ENCODE measurements around the gene STK38L.
A peak's percentile ranks its signal among the peaks of the same experiment; 100 is the strongest.

Gene STK38L

DNA sequence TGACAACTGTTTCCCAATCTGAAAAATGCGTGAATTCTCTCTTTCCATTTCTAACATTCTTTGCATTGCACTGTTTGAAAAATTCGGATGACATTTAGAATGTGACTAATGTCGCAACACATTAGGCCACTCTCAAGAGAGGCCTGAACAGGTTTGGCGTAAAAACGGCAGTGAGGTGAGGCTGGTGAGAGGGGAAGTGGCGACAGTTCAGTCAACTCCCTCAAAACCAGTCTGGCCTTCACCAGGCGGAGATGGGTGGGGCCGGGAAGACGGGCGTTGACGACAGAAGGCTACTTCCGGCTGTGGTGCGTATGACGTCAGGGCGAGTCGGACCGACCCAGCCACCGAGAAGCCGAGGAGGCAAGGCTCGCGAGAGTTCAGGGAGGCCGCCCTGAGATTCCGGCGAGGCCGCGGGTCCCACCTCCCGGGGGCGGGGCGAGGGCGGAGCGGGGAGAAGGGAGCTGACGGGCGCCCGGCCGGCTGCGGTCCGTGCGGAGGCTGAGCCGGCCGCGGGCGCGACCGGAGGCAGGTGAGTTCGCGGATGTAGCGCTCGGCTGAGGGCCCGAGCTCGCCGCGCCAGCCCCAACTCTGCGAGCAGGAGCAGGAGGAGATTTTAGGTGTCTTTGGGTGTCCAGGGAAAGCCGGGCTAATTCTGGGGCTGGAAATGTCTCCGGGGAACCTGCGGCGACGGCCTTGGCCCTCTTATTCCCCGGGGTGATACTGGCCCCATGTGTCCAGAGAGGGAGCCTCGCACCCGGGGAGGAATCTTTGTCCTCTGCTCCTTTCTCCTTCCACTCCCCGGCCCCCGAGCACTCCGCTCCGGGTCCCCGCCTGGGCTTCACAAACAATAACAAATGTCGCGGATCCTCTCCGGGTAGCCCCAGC lies at the start of gene STK38L:
Gene STK38L (plus strand): TSS at position 483 of the 885 bp plus-strand sequence. CDS start 53,435 bp downstream, outside the sequence.
- DNase-seq (ENCODE audit: low read depth in 2 of 3, low spot score in 2 of 3): peak; percentile 93 to 97 (median 94)

DNA sequence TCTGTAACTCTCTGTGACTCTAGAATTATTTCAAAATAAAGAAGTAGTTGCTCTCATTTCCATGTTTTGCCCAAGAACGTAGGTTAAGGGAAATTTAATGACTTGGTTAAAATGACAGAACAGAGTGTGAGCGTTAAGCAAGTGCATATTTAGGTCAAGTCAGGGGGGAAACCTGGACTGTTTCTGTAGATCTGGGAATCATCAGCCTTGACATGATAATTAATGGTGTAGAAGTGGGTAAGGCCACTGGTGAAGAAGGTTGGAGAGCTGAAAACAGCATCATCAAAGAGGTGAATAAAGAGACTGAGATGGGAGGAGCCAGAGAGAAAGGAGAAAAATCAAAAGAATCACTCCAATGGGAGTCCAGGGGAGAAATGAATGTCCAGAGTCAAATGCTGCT lies 49.4 kb upstream of the STK38L start:
- no peak for DNase-seq (ENCODE audit: low read depth in 2 of 3, low spot score in 2 of 3)

DNA sequence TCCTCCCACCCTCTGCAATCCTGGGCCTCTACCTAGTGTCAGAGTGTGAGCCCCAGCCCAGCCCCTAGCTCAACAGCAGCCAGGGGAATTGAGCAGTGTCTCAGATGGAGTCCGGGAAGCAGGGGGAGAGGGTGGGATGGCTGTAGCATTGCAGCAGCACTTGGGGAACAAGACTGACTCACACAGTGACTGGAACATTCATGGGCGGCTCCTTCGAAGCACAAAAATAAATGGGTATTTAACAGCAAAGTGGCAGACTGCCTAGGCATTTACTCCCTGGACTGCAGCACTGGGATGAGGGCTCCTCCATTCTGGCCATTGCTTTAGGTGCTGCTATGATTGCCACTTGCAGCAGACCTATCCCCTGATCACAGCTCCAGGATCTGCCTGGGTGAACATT lies 46.0 kb upstream of the STK38L start:
- DNase-seq (ENCODE audit: low read depth in 2 of 3, low spot score in 2 of 3): no peak

DNA sequence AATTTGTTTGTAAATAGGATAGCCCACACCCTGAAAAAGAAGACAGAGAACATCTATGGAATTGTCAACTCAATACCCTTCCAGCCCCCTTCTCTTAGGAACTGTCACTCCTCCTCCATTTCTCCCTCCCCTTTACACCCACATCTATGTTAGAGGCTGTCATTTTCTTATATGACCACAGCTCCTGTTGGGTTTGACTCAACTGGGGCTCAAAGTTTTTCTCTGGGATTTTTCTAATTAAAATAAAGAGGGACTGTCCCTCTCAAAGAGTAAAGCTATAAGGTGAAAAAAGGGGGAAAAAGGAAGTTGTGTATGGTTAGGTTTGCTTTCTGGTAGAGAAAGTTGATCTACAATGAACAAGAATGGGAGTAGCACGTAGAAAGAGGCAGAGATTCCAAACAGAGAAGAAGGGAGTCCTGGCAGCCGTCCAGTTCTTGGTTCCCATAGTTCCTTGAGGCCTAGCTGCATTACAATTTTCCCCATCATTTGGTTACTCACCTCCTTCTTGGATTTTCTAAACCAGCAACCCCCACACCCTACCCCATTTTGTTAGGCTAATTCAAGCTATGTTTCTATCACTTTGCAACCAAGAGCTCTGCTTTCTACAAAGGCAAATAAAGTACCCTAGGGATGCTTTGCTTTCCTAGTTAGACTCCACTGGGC lies 44.3 kb upstream of the STK38L start:
- DNase-seq (ENCODE audit: low read depth in 2 of 3, low spot score in 2 of 3): no peak

DNA sequence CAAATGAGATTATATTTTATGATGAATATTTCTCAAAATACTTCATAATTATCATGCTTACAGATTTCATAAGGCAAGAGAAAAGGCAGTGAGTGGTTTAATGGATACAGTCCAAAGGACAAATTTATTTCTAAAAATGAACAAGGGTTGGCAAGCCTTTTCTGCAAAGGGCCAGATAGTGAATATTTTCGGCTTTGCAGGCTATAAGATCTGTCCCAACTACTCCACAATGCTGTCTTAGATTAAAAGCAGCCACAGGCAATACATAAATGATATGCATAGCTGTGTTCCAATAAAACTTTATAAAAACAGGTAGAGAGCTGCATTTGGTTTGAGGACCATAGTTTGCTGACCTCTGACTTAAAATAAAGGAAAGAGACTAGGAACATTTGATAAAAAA lies 42.9 kb upstream of the STK38L start:
- DNase-seq (ENCODE audit: low read depth in 2 of 3, low spot score in 2 of 3): no peak

DNA sequence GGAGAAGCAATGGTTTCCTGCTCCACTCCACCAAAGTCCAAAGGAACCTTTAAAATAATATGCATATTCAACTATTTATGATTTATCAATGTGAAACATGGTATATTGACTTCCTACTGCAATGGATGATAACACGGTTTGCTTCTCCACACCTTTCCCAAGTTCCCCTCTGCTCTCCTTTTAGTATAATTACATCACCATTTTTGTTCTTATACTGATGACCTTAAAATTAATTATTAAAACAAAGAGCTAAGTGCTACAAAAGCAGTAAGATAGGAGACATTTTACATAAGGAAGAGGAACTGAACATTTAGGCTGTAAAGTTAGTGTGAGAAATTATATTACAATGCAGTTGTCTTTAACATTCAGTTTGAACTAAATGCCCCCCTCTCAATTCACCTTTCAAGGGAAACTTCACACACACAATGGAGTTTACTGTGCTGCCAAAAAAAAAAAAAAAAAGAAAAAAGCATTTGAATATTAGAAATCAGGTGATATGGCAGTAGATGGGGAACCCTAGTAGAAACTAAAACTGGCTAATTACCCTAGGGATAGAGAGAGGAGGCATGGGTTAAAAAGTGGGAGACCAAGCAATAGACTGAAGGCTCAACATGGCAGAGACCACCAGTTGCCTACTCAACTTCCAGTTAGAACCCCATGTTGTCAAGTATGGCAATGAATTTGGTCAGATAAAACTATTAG lies 37.1 kb upstream of the STK38L start:
- no peak for DNase-seq (ENCODE audit: low read depth in 2 of 3, low spot score in 2 of 3)

DNA sequence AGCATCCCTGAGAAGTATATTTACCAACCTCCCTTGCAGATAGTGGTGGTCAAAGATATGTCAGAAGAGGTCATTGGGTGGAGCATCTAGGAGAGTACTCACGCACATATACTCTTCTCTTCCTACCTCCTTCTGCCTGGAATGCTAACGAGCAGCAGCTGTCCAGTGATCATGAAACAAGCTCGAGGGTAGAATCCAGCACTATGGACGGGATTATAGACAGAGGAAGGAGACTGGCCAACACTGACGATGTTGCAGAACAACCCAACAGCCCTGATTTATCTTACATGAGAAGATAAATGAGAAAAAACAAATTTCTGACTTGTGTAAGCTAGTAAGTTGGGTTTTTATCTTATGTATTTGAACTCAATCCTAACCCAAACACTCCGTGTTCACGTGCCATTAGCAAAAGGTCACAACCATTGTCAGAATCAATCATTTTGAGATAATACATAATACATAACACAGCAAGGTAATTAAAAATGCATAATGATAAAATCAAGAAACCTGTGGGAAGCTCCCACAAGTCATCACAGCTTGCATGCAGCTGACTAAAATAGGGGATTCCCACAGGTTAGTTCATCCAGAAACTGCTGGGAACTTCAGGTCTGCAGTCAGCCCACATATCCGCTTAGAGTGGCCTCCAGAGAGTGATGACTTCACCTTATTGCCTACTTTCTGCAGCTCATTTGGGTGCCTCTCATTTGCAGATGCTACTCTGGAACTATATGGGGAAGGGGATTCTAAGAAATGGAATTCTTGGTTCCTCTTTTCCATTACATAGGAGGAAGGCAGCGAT lies 36.3 kb upstream of the STK38L start:
- no peak for DNase-seq (ENCODE audit: low read depth in 2 of 3, low spot score in 2 of 3)

DNA sequence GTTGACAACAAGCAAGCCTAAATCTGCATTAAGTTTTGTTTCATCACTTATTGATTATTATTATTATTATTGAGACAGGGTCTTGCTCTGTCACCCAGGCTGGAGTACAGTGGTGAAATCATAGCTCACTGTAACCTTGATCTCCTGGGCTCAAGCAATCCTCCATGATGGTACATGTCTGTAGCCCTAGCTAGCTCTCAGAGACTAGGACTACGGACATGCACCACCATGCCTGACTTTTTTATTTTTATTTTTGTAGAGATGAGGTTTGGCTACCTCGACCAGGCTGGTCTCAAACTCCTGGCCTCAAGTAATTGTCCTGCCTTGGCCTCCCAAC lies 35.7 kb upstream of the STK38L start:
- no peak for DNase-seq (ENCODE audit: low read depth in 2 of 3, low spot score in 2 of 3)

DNA sequence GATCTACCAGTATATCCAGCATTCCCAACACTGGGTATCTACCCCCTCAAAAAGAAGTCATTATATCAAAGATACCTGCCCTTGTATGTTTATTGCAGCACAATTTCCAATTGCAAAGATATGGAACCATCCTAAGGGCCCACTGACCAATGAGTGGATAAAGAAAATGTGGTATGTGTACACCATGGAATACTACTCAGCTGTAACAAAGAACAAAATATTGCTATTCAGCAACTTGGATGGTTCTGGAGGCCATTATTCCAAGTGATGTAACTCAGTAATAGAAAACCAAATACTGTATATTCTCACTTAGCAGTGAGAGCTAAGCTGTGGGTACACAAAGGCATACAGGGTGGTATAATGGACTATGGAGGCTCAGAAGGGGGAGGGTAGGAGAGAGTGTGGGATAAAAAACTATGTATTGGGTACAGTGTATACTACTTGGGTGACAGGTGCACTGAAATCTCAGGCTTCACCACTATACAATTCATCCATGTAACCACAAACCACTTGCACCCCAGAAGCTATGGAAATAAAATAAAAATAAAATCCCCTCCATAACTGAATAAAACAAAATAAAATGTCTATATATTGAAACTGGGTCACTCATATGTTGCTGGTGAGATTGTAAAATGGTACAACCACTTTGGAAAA lies 34.7 kb upstream of the STK38L start:
- no peak for DNase-seq (ENCODE audit: low read depth in 2 of 3, low spot score in 2 of 3)

DNA sequence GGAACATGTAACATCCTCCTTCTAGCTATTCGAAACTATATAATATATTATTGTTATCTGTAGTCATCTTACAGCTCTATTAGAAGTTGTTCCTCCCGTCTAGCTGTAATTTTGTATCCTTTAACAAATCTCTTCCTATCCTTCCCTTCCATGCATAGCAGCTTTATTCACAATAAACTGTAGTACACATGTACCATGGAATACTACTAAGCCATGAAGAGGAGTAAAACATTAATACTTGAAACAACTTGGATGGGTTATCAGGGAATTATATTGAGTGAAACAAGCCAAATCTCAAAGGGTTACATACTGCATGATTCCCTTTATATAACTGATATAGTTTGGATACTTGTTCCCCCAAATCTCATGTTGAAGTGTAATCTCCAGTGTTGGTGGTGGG lies 33.9 kb upstream of the STK38L start:
- no peak for DNase-seq (ENCODE audit: low read depth in 2 of 3, low spot score in 2 of 3)

DNA sequence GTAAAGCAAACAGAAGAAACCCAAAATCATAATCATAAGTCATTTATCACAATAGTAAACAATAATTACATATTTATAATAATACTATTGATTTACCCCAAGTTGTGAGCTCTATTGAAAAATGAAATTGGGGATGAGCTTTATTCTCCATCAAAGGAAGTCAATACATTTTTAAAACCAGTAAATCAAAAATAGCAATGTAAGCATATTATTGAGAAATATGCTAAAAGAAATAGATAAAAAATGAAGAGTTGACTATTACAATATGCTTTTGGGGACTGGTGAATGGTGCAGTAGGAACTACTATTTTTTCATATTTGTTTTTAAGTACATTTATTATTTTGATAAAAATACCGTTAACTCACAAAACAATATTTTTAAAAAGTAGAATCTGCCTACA lies 31.2 kb upstream of the STK38L start:
- DNase-seq (ENCODE audit: low read depth in 2 of 3, low spot score in 2 of 3): no peak

DNA sequence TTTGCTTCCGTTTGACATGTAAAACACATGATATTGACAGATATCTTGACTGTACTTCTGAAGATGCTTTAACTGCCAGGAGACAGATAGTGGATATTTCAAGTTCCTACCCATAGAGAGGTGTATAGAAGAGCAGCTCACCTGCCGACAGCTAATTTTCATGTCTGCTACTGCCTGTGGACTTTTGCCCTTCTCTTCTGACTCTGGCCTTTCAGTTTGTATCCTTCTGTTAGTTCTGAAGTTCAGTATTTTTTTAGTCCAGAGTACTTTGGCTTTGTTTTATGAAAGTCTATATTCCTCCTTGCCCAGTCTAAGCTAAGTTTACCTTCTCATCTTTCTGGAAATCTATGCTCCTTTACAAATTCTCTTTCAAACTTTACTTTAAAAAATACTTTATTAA lies 30.8 kb upstream of the STK38L start:
- no peak for DNase-seq (ENCODE audit: low read depth in 2 of 3, low spot score in 2 of 3)

DNA sequence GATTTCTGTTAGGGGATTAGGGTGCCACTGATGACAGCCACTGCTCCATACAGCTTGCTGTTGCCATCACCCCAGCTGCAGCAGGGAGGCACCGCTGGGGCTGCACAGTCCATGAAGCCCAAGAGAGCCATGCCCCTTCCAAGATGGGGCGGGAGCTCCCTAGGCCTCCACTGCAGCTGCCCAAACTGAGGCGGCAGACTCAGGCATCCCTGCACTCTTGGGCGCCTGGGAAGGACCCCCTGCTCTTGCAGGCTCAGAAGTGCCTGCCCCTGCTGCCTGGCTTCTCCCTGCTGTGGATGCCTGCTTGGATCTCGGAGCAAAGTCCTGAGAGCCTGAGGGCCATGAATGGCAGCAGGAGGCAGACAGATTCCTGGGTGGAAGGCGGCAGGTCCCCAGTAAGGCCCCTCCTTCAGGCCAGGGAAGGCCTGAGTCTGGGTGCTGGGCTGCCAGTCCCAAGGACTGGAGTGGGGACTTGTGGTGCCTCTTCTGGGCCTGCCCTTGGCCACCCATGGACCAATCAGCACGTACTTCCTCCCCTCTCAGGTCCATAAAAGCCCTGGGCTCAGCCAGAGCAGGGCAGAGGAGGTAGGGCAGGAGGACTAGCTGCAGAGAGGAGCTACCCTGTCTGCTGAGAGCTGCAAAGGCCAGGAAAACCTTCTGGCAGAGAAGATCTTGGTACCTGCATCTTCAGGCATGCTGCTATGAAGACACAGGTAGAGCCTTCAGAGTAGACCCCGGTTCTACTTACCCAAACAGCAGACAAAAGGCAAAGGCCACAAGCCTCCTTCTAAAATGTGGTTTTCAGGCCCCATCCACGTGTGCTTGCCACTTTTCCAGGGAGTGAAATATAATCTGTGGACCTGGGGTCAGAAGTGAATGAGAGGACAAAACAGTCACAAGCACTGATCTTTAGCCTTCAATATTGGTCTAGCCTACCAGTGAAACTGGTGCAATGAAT lies 30.0 kb upstream of the STK38L start:
- no peak for DNase-seq (ENCODE audit: low read depth in 2 of 3, low spot score in 2 of 3)

DNA sequence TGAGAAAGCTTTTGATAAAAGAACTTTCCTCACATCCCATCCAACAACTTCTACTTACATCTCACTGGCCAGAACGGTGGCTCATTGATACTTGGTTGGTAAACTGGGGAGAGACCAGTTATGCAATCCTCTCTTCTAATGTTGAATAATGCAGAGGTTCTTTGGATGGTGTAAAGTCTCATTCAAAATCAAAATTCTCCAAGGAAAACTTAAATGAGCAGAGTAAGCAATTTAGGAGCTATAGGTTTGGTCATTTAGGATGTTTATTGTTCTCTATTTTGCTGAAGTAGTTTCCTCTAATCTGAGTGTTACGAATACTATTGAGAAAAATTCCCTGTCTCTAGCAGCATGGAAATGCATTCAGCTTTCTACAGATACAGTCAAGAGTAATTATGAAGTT lies 26.5 kb upstream of the STK38L start:
- no peak for DNase-seq (ENCODE audit: low read depth in 2 of 3, low spot score in 2 of 3)

DNA sequence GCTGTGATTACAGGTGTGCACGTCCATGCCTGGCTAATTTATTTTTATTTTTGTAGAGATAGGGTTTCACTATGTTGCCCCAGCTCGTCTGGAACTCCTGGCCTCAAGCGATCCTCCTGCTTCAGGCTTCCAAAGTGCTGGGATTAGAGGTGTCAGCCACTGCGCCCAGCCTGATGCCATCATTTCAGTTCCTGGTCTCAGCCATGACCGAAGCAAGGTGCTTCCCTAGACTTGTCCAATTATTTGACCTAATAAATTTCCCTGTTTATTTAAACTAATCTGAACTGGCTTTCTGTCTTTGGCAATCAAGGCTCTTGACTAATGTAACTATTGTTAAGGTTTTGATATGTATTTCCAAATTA lies 24.4 kb upstream of the STK38L start:
- no peak for DNase-seq (ENCODE audit: low read depth in 2 of 3, low spot score in 2 of 3)

DNA sequence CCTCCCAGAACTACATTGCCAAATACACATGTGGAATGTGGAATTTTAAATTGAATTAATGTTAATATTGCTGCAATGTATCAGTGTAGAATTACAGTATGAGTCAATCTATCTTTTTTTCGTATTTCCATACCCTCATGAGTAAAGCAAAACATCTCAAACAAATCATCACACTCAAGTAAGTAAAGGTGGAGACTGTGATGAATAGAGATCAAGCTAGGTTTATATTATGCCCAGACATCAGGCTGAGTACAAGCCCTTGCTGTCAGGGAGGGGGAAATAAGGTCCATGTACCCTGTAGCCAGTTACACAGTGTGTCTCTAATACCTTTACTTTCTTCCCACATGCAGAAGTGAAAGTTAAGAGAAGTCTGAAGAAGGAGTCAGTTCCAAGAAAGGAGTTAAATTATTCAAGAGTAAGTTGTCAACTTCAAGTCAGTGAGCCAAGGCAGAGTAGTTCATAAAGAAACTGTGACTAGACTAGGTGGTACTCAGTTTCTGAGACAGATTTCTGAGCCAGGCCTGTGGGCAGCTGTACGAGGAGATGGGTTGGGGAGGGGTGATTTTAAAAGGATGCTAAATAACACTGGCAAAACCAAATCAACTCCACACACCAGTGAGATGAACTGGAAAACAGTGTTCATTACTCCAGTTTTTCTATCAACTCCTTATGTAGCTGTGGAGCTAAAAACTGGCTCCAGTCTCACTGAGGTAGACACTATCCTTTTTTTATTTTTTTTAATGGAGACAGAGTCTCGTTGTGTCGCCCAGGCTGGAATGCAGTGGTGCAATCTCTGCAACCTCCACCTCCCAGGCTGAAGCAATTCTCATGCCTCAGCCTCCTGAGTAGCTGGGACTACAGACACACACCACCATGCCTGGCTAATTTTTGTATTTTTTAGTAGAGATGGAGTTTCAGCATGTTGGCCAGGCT lies 23.8 kb upstream of the STK38L start:
- no peak for DNase-seq (ENCODE audit: low read depth in 2 of 3, low spot score in 2 of 3)

DNA sequence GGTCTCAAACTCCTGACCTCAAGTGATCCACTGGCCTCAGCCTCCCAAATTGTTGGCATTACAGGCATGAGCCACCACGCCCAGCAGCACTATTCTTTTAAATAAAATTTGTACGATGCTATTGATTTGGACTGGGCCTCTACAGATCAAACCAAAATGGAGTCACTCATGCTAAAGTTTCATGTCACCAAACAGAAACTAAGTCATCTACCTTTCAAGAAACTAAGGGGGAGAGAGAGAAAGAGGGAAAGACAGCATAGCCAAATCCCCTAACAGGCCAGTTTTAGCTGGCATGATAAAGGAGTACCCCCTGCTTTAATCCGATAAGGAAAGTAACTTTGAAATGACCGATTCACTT lies 23.1 kb upstream of the STK38L start:
- no peak for DNase-seq (ENCODE audit: low read depth in 2 of 3, low spot score in 2 of 3)

DNA sequence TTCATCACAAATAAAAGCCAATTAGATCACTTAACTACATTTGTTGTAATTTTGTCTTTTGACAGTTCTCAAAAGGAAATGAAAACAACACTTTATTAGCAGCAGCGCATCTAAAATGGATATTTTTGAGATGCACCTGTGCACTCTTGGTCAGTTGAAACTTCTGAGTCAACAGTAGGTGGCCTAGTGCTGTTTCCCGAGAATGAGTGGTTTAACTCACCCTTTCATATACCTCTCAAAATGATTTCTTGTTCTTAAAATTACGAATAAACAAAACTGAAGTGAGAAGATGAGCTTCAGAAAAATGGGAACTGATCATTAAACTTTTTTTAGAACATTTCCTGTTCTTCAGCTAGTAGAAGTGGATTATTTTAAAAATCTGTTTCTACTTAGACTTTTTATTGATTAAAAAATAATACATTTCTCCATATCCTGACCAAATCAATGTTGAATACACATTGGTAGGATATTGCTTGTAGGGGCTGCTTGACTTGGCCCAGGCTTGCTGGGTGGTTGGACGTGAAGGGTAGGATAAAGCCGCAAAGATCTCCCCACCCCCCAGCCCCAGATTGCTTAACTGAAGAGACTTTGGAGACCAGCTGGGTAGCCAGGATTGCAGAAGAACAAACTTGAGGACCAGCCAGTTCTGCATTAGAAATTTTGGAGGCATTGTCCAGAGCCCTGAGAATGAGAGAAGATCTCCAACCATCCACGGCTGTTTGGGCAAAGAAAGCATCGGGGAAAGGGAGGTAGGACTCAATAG lies 22.3 kb upstream of the STK38L start:
- no peak for DNase-seq (ENCODE audit: low read depth in 2 of 3, low spot score in 2 of 3)

All from activated CD8-positive, alpha-beta memory T cell treated with anti-CD3 and anti-CD28 coated beads for 48 hours (primary cell).